HepG2 (cell line): ENCODE data around the gene ZNF554. TPM values are rescaled to one million over a fixed set of nuclear protein-coding genes. Genes with fewer than 3 reads are reported as not detected.

Experiments
- ATF1 ChIP-seq: IDR thresholded peaks from 2 replicates; pipeline ENCODE4 v1.6.1; 2016; ENCODE audit warnings: mild to moderate bottlenecking, control low read depth
- ATF4 ChIP-seq, 2 experiments: fragments of 450-650 bp in 1 of 2; sonication (generic) in 1 of 2; formaldehyde crosslinking; IDR thresholded peaks; 2 replicates each; pipeline versions ENCODE4 v1.5.0 to v1.8.0; 2020 to 2022; ENCODE audit warnings: mild to moderate bottlenecking in 1 of 2, missing genetic modification reagents in 1 of 2
- DNMT3B ChIP-seq: conservative IDR thresholded peaks from 2 replicates; pipeline ENCODE4 v1.6.1; 2016; ENCODE audit warnings: missing biosample characterization, control low read depth
- FOXM1 ChIP-seq: sonication (generic); formaldehyde crosslinking; IDR thresholded peaks from 2 replicates; pipeline ENCODE4 v1.5.0; 2020; ENCODE audit warnings: missing genetic modification reagents
- HMGXB4 ChIP-seq, 2 experiments: sonication (generic) in 1 of 2; formaldehyde crosslinking in 1 of 2; IDR thresholded peaks; 2 replicates each; pipeline versions ENCODE4 v1.4.0 to v1.6.1; 2018 to 2020; ENCODE audit warnings: missing genetic modification reagents in 2 of 2, borderline replicate concordance in 1 of 2, low read depth in 1 of 2, mild to moderate bottlenecking in 1 of 2, missing biosample characterization in 1 of 2
- HNF4A ChIP-seq: sonication (generic); formaldehyde crosslinking; IDR thresholded peaks from 2 replicates; pipeline ENCODE4 v1.4.0; 2020; ENCODE audit warnings: missing genetic modification reagents
- IKZF5 ChIP-seq: IDR thresholded peaks from 2 replicates; pipeline ENCODE4 v1.6.1; 2018; ENCODE audit warnings: missing genetic modification reagents, mild to moderate bottlenecking, missing compliant biosample characterization
- IRF9 ChIP-seq: sonication (generic); formaldehyde crosslinking; IDR thresholded peaks from 2 replicates; pipeline ENCODE4 v1.8.0; 2022; ENCODE audit warnings: missing genetic modification reagents, mild to moderate bottlenecking, borderline replicate concordance
- KDM3A ChIP-seq: IDR thresholded peaks from 2 replicates; pipeline ENCODE4 v1.6.1; 2018; ENCODE audit warnings: low read depth, missing compliant biosample characterization
- NR2F2 ChIP-seq: IDR thresholded peaks from 2 replicates; pipeline ENCODE4 v1.6.1; 2012; ENCODE audit warnings: low read depth, inconsistent platforms, borderline replicate concordance
- RELA ChIP-seq: sonication (generic); formaldehyde crosslinking; IDR thresholded peaks from 2 replicates; pipeline ENCODE4 v1.4.0; 2020; ENCODE audit warnings: missing genetic modification reagents
- SP4 ChIP-seq: sonication (generic); formaldehyde crosslinking; IDR thresholded peaks from 2 replicates; pipeline ENCODE4 v1.8.1; 2023; ENCODE audit warnings: mild to moderate bottlenecking, missing genetic modification reagents
- TP53 ChIP-seq: sonication (generic); formaldehyde crosslinking; conservative IDR thresholded peaks from 2 replicates; pipeline ENCODE4 v1.4.0; 2020; ENCODE audit warnings: missing genetic modification reagents
- ZNF232 ChIP-seq: sonication (generic); formaldehyde crosslinking; IDR thresholded peaks from 2 replicates; pipeline ENCODE4 v1.4.0; 2020; ENCODE audit warnings: missing genetic modification reagents, borderline replicate concordance
- ZNF275 ChIP-seq: sonication (generic); formaldehyde crosslinking; IDR thresholded peaks from 2 replicates; pipeline ENCODE4 v1.8.0; 2022; ENCODE audit warnings: missing genetic modification reagents, mild to moderate bottlenecking, inconsistent platforms, borderline replicate concordance
- ZNF556 ChIP-seq: sonication (generic); formaldehyde crosslinking; IDR thresholded peaks from 2 replicates; pipeline ENCODE4 v1.4.0; 2020; ENCODE audit warnings: mild to moderate bottlenecking, missing genetic modification reagents, borderline replicate concordance
- ZNF567 ChIP-seq: sonication (generic); formaldehyde crosslinking; IDR thresholded peaks from 2 replicates; pipeline ENCODE4 v1.8.1; 2023; ENCODE audit warnings: mild to moderate bottlenecking, missing genetic modification reagents, borderline replicate concordance
- ZNF605 ChIP-seq: sonication (generic); formaldehyde crosslinking; IDR thresholded peaks from 2 replicates; pipeline ENCODE4 v1.8.0; 2022; ENCODE audit warnings: mild to moderate bottlenecking, missing genetic modification reagents
- ZNF704 ChIP-seq: sonication (generic); formaldehyde crosslinking; IDR thresholded peaks from 2 replicates; pipeline ENCODE4 v1.8.1; 2023; ENCODE audit warnings: mild to moderate bottlenecking, inconsistent platforms, moderate library complexity, missing genetic modification reagents, borderline replicate concordance
- ZSCAN21 ChIP-seq: sonication (generic); formaldehyde crosslinking; IDR thresholded peaks from 2 replicates; pipeline ENCODE4 v1.8.0; 2022; ENCODE audit warnings: mild to moderate bottlenecking, missing genetic modification reagents, moderate library complexity, borderline replicate concordance
- polyA plus RNA-seq, 8 experiments: library from polyadenylated mRNA; depleted of rRNA in 3 of 8; stranded (reverse) in 7 of 8; unstranded in 1 of 8; fragments of >200 nt; fragmentation: Illumina TruSeq in 4 of 8; extraction: Trizol in 4 of 8; gene quantifications; 2 replicates each; pipeline versions ENCODE4 v1.2.1 to v1.2.3, GENCODE V29; 2011 to 2016; ENCODE audit warnings: low read depth in 4 of 8, missing spikeins in 1 of 8, mixed read lengths in 1 of 8; ENCODE audit not compliant: insufficient read depth in 1 of 8
- total RNA-seq, 5 experiments: library from RNA; depleted of rRNA; stranded (reverse); fragments of >200 nt; fragmentation: Illumina TruSeq; extraction: Trizol; gene quantifications; 2 replicates each; pipeline ENCODE4 v1.2.3, GENCODE V29; 2016; ENCODE audit warnings: low read depth in 1 of 5

Gene ZNF554
- total and polyA plus RNA-seq, 2 of the 13 experiments (the other 11 are each of a cell fraction or from before 2014, with no cell fraction given) = 2.2 to 2.7 TPM

GRCh38 chr19:2867025-2867991 lies 47.6 kb downstream of the ZNF554 start, which contains the start of gene ZNF556 (continued):
- TF ChIP-seq ATF4 (CRISPR knock-in tag; IDR thresholded peaks at IDR 0.05) = no peak
- TF ChIP-seq IRF9 (CRISPR knock-in tag) = peak; percentile 41; the same call in 1 of the 2 replicates
- TF ChIP-seq HMGXB4 (CRISPR knock-in tag; IDR thresholded peaks at IDR 0.05; ENCODE audit: borderline replicate concordance in 1 of 2, low read depth in 1 of 2) = peak; percentile 46 to 57; a peak in 1 of 4 replicates
- TF ChIP-seq NR2F2 = 0 out of 2 replicates have a peak, but pooled peaks have one; percentile 10
- TF ChIP-seq ATF1 (CRISPR knock-in tag) = no peak
- peak; percentile 38; the same call in 1 of the 2 replicates for TF ChIP-seq FOXM1 (CRISPR knock-in tag)
- TF ChIP-seq ZNF556 (CRISPR knock-in tag) = peak; percentile 66; the same call in 1 of the 2 replicates
- TF ChIP-seq ZNF232 = peak; percentile 13; the same call in 1 of the 2 replicates
- peak; percentile 87 for TF ChIP-seq SP4 (CRISPR knock-in tag)
- no peak for TF ChIP-seq TP53 (CRISPR knock-in tag)
- peak; percentile 29; the same call in 1 of the 2 replicates for TF ChIP-seq ZNF605
- TF ChIP-seq ZNF567 (CRISPR knock-in tag) = no peak
- peak; percentile 71 for TF ChIP-seq KDM3A (CRISPR knock-in tag)
- TF ChIP-seq ZNF704 (CRISPR knock-in tag) = peak; percentile 61; the same call in 1 of the 2 replicates
- TF ChIP-seq DNMT3B (CRISPR knock-in tag) = no peak
- TF ChIP-seq RELA = no peak
- TF ChIP-seq ZNF275 (CRISPR knock-in tag) = no peak
- no peak; the same call in 1 of the 2 replicates for TF ChIP-seq IKZF5 (CRISPR knock-in tag)
- TF ChIP-seq HNF4A = peak; percentile 67
- peak; percentile 24; the same call in 1 of the 2 replicates for TF ChIP-seq ZSCAN21 (CRISPR knock-in tag)
